Measurements from ENCODE around the gene RLN3.

Gene RLN3, protein sequence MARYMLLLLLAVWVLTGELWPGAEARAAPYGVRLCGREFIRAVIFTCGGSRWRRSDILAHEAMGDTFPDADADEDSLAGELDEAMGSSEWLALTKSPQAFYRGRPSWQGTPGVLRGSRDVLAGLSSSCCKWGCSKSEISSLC

DNA sequence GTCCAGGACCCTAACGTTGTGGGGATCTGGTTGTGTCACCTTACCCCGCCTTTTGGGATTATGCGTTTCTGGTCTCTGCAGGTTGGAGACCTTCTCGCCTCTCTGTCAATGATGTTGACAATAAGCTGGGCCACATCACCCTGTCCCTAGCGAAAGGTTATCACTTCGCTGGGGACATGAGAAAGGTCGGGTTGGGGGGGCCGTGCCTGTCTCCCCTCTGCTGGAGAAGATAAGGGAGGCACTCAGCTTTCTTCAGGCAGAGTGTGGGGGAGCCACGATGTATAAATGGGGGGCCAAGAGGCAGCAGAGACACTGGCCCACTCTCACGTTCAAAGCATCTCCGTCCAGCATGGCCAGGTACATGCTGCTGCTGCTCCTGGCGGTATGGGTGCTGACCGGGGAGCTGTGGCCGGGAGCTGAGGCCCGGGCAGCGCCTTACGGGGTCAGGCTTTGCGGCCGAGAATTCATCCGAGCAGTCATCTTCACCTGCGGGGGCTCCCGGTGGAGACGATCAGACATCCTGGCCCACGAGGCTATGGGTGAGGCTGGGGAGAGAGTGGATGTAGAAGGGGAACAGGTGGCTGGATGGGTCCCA is at the start of gene RLN3:
RLN3 (plus strand) TSS at position 293 of the 595 bp plus-strand sequence; CDS start at position 350, 57 bp downstream.
- no peak for DNase-seq

- DNase-seq = peak; percentile 29 to 44
Observed at GRCh38 chr19:13978351-13979243, 49.4 kb upstream of the RLN3 start.

DNA sequence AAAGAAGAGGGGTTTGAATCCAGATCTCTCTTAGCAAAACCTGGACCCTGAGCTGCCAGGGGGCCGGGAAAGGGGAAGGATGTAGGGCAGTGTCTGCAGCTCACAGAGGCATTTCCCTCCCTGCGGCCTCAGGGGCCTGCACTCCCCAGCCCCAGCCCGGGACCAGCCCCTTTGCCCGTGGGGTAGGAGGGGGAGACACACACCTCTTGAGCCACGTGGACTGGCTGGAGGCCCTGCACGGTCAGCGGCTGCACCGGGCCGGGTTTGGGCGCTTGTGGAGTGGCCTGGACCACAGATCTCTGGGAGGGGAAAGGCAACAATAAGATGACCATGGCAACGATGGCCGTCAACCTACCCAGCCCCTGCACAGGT is 48.7 kb upstream of the RLN3 start:
- DNase-seq = no peak

DNA sequence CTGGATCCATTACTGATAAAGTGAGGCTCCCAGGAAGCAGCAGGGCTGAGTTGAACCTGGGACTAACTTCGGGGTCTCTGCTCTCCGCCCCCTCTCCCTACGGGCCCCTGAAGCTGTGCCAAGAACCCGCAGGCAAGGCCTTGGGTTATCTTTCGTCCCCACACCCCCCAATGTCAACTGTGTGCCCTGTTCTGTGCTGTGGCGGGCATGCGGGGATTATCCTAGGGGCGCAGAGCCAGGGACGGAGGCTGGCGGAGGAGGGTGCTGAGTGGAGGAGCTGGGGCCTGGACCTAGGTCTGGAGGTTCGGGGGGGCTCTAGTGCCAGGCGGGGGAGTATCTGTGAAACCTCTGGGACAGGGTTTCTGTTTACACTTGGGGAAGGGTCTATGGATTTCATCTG is 48.3 kb upstream of the RLN3 start:
- no peak for DNase-seq

GRCh38 chr19:13980340-13980739 is 47.6 kb upstream of the RLN3 start:
- DNase-seq = no peak

GRCh38 chr19:13981021-13981420 is 46.9 kb upstream of the RLN3 start:
- no peak for DNase-seq

DNA sequence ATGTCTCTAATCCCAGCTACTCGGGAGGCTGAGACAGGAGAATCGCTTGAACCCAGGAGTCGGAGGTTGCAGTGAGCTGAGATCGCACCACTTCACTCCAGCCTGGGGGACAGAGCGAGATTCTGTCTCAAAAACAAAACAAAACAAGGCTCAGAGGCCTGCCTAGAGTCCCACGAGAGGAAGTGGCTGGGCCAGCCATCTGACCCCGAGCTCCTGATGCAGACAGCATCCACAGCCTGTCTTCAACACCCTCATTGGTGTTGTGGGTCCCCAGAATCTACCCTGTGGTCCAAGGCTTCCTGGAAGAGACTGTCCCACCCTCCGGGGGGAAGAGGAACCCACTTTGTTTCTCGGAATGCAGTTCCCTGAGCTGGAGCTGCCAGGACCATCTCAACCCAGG is 46.5 kb upstream of the RLN3 start:
- no peak for DNase-seq

GRCh38 chr19:13981988-13982501 is 45.9 kb upstream of the RLN3 start:
- no peak for DNase-seq

DNA sequence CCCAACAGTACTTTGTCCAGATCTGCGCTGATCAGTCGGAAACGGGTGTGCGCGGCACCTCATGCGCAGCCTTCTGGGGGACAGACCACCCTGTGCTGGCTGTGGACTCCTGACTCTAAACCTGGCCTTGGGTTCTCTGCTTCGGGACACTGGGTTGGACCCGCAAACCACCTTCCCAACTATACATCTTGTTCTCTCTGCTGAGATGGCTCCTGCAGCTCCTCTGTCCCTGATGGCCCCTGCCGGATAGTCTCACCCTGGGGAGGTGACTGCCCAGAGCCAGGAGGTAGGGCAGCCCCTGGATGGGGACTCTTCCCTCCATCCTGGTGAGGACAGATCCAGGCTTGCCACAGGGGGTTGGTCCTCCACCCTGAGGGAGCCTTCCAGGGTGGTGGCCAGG is 45.2 kb upstream of the RLN3 start:
- no peak for DNase-seq

DNA sequence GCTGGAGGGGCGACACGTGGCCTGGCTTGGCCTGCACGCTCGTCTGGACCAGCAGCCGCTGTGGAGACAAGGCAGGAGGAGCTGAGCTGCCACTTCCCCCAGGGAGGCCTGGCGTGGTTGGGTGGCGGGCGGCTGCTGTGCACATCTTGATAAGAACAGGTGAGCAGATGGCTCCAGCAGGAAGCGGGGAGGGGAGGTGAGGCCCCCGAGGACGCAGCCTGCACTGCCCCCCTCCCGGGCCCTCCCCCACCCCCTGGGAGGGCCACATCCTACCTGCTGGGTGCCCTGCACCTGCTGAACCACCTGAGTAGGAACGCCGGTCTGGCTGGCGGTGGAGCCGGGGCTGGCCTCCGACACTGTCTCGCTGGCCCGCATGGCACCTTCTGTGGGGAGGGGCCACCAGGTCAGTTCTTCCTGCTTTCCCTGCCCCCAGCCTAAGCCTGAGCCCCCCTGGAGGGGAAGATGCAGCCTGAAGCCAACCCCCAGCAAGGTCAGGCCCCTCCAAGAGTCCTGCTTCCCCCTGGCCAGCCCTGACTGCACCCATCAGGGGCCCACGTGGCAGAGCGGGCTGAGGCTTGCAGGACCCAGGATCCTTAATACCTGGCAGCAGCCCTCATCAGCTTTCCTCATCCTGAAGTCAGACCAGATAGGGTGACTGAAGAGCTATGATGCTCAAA is 44.6 kb upstream of the RLN3 start:
- no peak for DNase-seq

DNA sequence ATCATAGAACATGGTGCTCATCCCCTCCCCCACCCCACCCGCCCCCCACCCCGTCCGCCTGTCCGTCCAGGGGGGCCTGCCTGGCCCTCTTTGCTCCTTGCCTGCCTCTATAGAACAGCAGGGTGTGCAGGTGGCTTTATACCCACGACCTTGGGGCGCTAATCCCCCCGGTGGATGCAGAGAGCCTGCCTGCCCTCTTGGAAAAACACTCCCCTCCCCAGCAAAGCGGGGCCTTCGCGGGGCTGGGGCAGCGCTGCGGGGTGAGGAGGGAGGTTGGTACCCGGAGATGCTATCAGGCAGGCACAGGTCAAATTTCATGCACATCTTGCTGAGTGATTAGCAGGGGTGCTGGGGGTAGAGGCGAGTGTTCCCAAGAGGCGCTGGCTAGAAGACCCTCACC is 43.8 kb upstream of the RLN3 start:
- DNase-seq = no peak

- peak; percentile 27 to 33 for DNase-seq
Observed at GRCh38 chr19:13984875-13985741, 42.8 kb upstream of the RLN3 start.

DNA sequence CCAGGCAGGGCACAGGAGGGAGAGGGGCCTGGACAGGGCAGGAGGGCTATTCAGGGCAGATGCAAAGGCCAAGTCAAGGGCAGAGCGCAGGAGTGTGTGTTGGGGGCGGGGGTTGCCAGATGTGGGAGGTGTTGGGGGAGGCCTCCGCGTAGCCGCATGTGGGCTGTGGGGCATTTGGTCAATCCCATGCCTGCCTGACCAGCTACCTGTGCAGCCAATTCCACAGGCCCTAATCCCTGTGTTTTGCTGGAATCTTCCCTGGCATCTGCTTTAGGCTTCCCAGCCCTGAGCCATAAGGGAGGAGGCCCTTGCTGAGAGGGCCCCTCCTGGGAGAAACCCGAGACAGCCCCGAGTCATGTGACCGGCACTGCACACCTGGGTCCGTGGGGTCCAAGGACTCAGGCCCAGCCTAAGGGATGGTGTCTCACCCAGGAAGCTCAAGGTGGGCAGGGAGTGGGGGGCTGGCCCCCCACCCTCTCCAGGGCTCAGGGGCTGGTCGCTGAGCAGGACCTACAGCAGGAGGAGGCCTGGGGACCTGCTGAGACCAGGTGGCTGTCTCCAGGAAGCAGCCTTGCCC is 42.1 kb upstream of the RLN3 start:
- peak in 1 of 2 experiments; percentile 32 for DNase-seq

- DNase-seq = peak; percentile 98 to 99
Observed at GRCh38 chr19:13986348-13986904, 41.5 kb upstream of the RLN3 start.

- no peak for DNase-seq
Observed at GRCh38 chr19:13987101-13987890, 40.7 kb upstream of the RLN3 start.

- no peak for DNase-seq
Observed at GRCh38 chr19:13989487-13989886, 38.5 kb upstream of the RLN3 start.

DNA sequence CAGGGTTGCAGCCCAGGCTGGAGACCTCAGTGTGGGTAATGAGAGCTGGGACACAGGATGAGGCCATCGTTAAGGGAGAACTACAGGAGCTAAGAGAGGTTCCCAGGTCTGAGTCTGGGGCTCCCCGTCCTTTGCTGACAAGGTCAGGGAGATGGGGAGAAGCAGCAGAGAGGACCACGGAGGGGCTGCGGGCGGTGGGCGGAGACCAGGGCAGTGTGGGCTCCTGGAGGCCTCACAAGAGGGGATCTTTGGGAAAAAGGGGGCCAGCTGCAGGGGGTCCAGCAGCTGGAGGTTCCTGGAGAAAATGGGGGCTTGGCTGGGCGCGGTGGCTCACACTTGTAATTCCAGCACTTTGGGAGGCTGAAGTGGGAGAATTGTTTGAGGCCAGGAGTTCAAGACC is 37.9 kb upstream of the RLN3 start:
- no peak for DNase-seq

GRCh38 chr19:13992025-13992424 is 35.9 kb upstream of the RLN3 start:
- no peak for DNase-seq

DNA sequence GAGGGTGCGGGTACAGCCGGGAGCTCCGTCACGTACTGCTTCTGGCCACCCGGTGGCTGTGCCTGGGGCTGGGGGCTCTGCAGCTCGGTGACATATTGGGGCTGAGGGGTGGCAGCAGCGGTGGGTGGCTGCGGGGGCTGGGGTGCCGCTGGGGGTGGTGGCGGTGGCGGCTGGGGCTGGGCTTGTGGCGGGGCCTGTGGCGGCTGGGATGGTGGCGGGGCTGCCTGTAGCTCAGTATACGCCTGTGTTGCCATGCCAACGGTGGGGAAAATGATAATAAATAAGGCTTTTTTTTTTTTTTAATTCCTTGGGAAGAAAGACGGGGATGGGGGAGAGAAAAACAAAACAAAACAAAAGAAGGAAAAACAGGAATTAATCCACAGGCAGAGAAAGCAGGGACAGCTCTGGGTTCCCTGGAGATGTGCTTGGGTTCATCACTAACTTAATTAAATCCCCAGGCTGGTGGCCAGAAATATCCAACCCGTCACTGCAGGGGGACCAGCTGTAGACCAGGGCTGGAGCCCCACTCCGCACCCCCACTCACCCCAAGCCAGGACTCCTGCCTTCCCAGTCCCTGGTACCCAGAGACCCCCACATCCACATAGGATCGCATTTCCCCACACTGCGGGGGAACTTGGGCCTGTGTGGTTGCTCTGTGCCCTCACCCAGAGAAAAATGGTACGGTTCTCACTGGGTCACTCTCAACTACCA is 34.2 kb upstream of the RLN3 start:
- DNase-seq = no peak
